ENCODE results near the gene CCDC121.

- no peak for TF ChIP-seq CTCF (IDR thresholded peaks at IDR 0.05)
- no peak for TF ChIP-seq POLR2AphosphoS5 (IDR thresholded peaks at IDR 0.05)
- TF ChIP-seq POLR2A (IDR thresholded peaks at IDR 0.05; ENCODE audit: low read depth): no peak
- no peak for TF ChIP-seq EP300 (IDR thresholded peaks at IDR 0.05)
These were observed 41.8 kb downstream of the CCDC121 start for GRCh38 chr2:27587025-27587424.
